ENCODE data around the gene WFS1.

The WFS1 gene

DNA sequence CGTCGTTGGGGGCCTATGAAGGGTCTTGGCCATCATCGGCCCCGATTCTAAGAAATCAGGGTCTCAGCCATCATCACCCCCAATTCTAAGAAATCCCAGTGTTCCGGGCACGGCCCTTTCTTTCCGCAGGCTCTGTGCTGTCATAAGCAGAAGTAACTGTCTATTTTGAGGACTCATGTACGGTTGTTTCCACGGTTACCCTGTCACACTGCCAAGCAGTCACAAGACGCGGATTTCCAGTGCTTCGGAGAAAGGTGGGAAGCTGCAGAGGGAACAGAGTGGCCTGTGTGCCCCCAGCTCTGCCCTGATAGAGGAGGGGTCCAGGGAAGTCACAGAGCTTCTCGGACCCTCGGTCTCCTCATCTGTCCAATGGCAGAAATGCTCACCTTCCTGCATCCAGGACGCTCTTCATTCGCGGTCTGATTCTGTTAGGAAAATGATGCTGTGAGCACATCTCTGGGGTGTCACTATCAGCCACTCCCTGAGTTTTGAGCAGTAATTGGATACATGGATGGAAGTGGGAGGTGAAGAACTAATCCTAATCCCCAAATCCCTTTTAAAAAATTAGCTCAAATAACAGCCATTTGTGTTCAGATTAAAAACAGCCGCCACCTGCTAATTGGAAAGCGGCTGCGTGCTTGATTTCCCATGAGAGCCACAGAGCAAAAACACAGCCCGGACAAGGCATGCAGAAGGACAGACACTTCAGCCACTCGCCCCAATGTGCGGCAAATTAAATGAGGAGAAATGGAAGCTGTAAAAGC lies 73.1 kb downstream of the WFS1 start:
- peak; percentile 18 for DNase-seq

DNA sequence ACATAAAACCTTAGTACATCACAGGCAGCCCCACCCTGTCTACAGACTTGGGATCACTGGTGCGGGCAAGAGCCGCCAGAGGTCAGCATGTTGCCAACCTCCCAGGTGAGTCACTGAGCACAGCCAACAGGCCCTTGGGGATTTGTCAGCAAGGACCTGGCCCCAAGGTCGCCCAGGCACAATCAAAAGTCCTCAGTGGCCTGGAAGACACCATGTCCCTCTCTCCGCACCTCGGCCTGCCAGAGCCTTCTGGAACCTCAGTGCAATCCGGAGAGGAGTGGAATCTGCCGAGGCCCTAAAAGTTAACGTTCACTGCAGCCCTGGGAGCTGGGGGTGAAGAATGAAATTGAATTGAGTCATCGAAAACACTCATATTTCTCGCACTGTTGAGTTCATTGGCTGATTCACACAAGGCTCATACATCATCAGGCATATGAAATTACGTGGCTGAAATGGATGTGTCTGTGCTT lies 74.3 kb downstream of the WFS1 start:
- no peak for DNase-seq

DNA sequence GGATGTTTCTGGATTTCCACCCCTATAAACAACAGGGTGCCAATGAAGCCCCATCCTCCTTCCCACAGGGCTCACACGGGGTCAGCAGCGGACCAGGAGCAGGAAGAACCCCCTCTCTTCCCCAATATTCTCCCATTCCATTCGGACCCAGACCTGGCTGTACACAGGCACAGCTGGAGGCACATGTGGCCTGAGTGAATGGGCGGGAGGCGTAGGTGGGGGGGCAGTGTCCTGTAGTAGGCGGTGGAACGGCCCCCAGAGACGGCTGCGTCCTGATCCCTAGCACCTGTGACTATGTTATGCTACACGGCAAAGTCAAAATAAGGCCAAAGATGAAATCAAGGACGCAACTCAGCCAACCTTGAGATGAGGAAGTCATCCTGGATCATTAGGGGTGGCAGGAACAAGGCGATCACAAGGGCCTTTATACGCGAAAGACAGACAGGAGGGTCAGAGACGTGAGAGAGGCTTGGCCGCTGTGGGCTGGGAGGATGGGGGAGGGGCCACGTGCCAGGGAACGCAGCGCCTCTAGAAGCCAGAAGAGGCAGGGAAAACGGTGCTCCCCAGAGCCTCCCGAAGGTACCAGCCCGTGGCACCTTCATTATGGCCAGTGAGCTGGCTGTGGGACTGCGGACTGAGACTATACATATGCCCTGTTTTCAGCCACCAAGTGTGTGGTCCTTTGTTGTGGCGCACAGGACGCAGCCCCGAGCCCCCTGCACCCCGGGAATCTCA lies 75.6 kb downstream of the WFS1 start:
- DNase-seq: no peak

DNA sequence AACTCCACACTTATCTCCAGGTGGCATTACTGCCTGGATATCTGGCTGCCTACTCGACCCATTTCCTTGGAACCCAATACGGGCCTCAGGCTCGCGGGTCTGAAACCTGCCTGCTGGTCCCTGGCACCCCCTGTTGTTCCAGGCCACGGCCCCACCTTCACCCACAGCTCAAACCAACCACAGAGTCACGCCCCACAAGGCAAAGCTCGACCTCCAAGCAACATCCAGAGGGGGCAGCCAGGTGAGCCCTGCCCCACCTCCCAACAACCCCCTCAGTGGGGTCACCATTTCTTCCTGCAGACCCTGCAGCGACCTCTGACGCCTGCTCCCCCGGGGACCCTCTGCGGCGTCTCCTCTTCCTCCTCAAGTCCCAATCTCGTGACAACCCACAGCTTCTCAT lies 76.2 kb downstream of the WFS1 start:
- no peak for DNase-seq

DNA sequence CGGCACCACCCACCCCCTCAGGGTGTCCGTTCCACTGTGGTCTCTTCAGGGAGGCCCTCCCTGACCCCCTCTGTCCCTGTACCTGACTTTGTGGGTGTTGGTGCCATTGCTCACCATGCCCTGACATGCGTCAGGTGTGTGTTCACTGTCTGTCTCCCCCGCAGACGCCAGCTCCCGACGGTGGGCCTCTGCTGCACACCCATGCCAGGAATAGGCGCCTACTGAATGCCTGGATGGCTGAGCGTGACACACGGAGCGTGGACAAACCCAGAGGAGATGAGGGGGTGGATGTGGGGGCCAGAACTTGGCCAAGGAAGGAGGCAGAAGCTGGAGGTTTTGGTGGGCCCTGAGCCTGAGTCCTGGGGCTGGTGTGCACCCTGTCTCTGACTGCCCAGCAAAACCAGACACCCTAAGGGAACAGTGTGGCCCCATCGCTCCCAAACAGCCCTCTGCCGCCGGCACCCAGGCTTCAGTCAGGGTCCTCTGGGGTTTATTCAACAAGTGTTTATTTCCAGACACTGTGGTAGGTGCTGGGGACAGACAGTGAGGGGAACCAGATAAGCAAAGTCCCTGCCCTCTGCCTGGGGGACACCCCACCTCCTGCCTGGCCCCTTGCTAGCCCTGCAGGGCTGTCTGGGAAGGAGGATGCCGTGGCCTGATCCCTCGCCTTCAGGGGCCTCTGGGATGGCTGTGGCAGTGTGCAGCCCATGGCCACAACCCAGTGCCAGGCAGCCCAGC lies 76.9 kb downstream of the WFS1 start:
- DNase-seq: no peak

DNA sequence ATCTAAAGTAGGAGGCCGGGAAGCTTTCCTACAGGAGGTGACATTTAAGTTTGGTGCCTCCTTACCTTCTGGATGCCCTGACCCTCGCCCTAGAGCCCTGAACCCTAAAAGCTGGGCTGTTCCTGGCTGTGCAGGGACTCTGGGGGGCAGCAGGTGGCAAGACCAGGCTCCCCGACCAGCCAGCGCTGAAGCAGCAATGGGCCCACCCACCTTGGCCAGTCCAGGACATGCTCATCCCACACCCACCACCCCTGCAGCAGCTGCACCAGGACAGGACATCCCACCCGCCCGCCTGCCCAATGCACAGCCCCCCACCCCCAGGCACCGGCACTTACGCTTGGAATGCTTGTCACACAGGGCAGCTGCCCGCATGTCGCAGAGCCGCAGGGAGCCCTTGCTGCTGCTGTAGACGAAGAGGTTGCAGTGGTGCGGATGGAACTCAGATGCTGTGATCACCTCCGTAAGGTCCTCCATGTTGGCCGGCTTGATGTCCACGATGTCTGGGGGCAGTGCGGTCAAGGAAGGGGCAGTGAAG lies 77.9 kb downstream of the WFS1 start:
- DNase-seq: no peak

DNA sequence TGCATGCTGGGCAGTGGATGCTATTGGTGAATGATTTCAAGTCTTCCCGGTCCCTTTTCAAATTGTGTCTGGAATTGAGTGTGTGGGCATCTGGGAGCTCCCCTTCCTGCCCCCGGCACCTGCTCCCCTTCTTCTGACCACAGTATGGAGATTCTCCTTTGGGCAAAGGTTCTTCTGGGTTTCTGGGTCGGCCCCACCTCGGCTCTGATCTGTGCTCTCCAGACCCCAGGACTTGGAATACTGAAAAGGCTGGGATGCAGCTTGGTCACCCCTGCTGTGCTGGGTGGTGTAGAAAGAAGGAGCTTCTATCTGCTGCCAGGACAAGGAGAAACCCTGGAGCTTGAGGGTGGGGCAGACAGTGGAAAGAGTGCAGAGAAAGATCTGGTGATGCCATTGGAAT lies 78.8 kb downstream of the WFS1 start:
- DNase-seq: no peak

DNA sequence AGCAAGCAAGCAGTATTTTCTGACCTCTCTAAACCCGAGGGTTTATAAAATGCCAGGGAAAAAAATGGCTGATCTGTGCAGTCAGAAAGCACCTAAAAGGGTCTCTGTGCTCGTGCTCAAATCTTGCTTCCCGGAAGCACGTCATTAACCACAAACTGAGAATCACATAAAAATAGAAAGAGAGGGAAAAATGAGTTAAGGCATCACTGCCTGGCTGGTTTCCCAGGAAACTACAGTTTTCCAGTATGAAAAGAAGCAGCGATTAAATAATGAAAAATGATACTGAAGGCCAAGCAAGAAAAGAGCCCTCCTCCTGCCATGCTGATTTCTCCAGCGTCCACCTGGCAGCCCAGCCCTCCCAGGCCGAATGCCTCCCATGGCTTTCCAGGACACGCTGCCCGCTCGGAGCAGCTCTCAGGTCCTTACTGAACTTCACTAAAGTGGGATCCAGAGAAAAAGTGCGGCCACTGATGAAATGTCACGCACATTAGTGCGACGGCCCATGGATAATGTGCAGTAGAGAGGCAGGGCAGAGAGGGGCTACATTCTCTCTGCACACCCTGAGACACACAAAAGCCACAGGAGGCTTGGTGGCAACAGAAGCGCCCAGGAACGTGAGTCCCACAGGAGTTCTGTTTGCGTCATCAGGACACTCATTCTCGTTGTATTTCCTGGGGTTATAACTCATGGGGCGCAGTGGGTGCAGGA lies 80.4 kb downstream of the WFS1 start:
- no peak for DNase-seq

DNA sequence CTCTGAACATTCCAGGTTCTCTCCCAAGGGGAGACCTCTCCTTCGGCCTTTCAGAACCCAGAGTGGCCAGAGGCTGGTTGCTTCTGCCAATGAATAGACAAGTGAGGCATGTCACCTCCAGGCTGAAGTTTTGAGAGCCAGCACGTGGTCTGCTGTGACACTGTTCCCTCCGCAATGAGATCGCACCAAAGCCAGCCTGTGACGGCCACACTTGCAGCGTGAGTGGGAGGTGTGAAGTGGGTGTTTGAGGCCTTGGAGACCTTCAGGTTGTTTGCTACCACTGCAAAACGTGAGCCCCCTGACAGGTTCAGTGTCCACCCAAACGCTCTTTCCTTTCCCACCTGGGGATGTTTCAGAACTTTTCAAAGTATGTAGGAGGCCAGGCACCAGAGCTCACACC lies 81.0 kb downstream of the WFS1 start:
- no peak for DNase-seq

DNA sequence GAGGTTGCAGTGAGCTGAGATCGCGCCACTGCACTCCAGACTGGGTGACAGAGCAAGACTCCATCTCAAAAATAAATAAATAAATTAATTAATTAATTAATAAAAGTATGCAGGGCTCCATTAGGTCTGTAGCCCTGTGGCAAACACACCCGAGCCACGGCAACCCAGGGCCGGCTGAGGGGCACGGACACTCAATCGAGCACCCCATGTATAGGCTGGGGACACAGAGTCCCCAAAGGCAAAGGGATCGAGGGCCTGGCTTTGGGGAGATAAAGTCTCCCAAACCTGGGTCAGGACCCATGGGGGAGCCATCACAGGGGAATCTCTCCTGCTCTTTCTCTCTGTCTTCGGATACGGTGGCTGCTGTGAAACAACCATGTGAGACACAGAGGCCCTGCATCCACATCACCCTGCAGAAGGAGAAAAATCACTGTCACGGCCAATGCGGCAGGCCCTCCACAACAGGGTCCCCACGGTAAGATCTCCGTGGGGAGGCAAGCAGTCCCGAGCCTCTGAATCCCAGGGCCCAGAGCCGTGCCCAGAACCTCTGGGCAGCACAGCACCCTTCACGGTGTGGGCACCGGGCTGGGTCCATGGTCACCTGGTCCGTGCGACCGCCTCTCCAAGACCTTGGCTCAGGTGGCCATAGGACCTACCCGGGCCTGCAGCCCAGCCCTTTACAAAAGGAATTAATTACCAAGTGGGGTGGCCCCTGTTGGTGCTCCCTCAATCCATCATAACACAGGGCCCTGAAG lies 81.8 kb downstream of the WFS1 start:
- DNase-seq: no peak

DNA sequence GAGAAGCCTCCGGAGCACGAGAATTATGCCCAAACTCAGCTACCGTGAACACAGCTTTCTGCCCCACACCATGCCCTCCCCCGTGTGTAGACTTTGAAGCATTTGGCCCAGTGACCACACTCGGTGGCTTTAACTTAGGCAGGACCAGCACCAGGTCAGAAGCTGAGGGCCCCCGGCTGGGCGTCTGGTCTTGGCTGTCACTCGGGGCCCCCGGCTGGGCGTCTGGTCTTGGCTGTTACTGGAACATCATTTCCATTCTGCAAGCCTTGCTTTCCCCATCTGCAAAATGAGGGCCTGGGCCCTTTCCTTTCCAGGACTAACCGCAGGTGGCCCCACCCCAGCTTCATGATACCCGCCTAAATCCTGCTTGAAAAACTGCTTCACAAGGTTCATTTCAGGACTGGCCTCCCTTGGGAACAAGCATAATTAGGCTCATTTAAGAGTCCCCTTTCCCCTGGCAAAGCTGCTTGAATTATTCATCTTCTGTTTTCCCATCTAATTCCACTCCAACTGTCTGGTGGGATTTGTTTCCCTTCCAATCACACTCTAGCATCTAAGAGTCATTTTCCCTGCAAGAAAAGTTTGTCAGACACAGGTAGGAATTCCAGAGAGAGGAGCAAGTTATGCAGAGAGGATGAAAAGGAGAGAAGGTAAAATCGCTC lies 82.5 kb downstream of the WFS1 start:
- no peak for DNase-seq
